HL-60/S4 treated with retinoic acid at 250 ng/mL for 4 days and 3 days (cell line): ENCODE measurements around the gene BRPF3.

ENCODE experiments used
- in situ Hi-C: fragments of 300-500 bp; cut with MboI; formaldehyde crosslinking; loops from 2 replicates; pipeline ENCODE4 v1.7.0; 2022; ENCODE audit warnings: low sequenced_read_pairs

BRPF3 gene

DNA sequence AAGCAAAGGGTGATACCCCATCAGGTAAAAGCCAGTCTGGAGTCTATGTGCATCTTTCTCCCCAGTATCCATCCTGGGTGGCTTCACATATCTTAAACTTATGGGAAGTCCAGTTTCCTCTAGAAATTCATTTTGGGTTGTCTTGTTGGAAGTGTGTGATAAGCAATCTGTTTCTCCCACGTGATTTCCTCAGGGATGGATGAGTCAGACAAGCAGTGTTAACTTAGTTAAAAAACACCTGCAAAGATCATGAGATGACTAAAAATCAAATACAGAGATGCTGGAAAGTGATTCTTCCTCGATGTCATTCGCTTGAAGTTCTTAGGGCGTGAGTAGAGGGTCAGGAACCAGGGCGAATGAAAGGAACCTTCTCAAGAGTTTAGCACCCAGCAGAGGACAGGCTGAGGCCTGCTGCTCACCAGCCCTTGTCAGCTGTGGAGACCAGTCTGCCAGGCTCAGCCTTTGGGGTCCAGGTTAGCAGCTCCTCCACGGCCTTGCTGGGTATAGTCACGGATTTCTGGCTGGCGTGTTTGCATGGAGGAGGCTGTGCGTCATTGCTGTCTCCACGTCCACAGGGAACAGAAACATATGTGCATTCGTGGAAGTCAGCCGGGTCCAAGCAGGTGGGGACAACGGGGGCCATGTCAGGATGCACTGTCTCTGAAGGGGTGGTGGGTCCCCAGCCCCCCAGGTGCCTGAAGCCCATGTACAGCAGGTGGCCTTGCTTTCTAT lies 70.5 kb downstream of the BRPF3 start:
- in situ Hi-C loops = no loop called here

- in situ Hi-C loops = no loop called here
Observed at GRCh38 chr6:36267731-36268477, 71.4 kb downstream of the BRPF3 start.

GRCh38 chr6:36268478-36269275 lies 72.1 kb downstream of the BRPF3 start:
- in situ Hi-C loops = no loop called here

- in situ Hi-C loops = no loop called here
Observed at GRCh38 chr6:36269834-36270705, 73.5 kb downstream of the BRPF3 start, which contains the start of gene PNPLA1. TSS of gene PNPLA1 (plus strand) at chr6:36270060. CDS start at chr6:36270460, 400 bp downstream.

- in situ Hi-C loops = no loop called here
Observed at GRCh38 chr6:36272234-36272633, 75.7 kb downstream of the BRPF3 start.

GRCh38 chr6:36273067-36273466 lies 76.5 kb downstream of the BRPF3 start:
- in situ Hi-C loops = no loop called here

DNA sequence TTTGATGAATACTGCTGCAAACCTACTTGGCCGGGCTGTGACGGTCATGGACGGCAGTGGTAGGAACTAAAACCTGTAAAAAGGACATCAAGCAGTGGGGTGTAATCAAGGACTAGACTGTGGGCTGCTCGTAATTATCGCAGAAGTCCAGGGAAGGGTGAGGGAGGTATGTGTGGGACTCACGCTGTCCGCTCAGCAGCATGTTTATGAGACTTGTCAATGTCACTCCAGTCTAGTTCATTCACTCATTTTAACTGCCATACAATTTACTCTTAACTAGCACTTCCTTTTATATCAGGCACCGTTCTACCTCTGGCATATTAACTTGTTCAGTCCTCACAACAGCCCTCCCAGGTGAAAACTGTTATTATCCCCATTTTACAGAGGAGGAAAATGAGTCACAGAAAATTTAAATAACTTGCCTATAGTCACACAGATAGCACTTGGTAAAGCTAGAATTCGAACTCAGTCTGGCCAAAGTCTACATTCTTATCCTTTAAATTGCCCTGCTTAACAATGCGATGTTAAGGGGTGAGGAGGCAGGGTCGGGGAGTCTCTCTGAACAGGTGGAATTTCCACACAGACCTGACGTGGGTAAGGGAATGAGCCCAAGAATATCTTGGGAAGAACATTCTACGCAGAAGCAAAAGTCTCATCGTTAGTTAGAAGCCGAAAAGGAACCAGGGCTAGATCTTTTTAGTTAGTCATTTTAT lies 77.4 kb downstream of the BRPF3 start:
- in situ Hi-C loops = no loop called here

DNA sequence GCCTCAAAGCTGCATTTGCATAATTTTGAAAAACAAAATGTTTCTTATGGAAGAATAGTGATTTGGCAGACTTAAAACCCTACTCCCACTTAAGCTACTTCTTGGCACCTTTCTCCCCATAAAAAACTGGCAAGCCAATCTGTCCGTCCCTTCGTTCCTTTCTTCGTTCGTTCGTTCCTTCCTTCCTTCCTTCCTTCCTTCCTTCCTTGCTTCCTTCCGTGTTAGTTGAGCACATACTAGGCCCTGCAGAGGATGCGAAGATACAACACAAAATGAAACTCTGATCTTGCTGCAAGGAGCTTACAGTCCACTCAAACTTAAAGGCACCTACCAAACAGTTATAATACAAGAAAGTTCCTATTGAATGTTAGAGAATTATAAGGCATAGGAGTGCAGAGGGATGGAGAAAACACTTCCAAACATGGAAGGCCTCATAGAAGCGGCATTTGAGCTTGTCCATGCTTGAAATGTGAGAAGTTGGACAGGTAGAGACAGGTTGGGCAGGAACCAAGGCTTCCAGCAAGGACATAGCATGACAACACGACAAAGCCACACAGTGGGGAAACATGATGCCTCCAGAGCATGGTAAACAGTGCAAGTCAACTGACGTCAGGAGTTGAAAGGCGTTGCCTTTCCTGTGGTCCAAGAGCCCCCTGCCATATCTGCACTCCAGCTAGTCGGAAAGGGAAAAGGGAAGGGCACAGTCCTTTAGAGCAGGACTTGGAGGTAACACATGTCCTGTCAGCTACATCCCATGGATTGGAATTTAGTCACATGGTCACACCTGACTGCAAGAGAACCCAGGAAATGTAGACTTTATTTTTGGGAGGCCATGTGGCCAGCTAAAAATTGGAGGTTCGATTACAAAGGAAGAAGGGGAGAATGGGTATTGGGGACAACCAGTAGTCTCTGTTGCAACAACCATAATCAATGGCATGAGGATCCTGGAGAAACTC lies 80.3 kb downstream of the BRPF3 start:
- in situ Hi-C loops = no loop called here

DNA sequence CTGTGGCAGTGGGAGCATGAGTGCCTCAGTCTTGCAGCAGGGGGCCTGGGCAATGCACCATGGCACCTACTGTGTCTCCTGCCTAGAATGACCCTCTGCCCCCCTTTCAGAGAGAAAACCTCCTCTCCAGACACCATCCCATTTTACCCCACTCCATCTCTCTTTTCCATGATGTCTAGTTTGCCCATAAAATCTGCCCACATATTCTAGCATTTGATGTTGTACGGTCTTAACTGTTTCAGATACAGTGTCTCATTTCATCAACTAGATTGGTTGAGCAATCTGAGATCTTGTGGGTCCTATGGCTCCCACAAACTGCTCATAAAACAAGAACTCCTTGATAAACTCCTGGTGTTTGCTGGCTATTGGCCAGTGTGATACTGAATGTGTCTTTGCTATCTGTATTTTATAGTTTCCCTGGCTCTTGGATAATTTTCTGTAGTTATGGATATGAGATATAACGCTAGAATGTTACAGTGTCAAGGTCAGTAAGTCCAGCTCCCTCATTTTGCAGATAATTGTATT lies 81.5 kb downstream of the BRPF3 start:
- in situ Hi-C loops = no loop called here

DNA sequence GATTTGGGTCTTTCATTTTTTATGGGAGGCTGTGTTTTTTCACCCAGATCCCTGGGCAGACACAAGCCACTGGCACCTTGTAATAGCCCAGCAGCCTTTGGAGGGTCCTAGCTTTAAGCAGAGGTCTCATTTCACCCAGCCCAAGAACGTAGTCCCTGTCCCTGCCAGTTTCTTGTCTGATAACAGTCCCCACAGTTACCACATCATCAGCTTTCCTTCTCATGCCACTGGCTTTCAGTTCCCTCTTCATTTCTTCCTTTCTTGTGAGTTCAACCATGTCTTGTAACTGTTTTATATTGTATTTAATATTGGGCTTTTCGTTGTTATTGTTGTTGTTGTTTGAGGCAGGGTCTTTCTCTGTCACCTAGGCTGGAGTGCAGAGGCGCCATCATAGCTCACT lies 83.9 kb downstream of the BRPF3 start:
- in situ Hi-C loops = no loop called here

DNA sequence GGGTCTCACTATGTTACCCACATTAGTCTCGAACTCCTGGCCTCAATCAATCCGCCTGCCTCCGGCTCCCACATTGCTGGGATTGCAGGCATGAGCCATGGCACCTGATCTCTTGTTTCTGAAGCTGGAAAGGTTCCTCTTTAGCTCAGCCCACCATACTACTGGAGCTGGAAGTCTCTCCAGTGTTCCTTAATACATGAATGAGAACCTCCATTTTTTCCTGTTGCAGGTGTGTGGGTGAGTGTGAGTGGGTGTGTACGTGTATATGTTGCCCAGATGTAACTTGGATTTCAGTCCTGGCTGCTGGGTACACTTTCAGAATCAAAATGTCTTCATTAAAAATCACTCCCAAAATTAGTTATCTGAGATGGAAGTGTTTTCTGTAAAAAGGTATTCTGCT lies 84.4 kb downstream of the BRPF3 start:
- in situ Hi-C loops = no loop called here
